Adrenal gland (tissue), 5 donors: Measurements from ENCODE around the gene AARSD1.

Experiments
- POLR2A ChIP-seq, 2 donors: fragments of 450-650 bp; IDR thresholded peaks; one replicate each; pipeline ENCODE4 v1.6.1; 2017; ENCODE audit warnings: antibody characterized with exemption in 2 of 2, mild to moderate bottlenecking in 2 of 2, moderate library complexity in 1 of 2
- TF ChIP-seq, protein P1 (sequence below), 6 experiments: fragments of 450-650 bp in 4 of 6; fragments of 200-600 bp in 2 of 6; sonication (generic) in 1 of 6; IDR thresholded peaks; 1 replicate in 5 of 6; 2 replicates in 1 of 6; pipeline versions ENCODE4 v1.5.1 to v1.8.0; 2016 to 2021; ENCODE audit warnings: antibody characterized with exemption in 6 of 6, mild to moderate bottlenecking in 2 of 6, moderate library complexity in 1 of 6
- donor health status: DM: no; HTN: no; CAD: no.

DNA sequence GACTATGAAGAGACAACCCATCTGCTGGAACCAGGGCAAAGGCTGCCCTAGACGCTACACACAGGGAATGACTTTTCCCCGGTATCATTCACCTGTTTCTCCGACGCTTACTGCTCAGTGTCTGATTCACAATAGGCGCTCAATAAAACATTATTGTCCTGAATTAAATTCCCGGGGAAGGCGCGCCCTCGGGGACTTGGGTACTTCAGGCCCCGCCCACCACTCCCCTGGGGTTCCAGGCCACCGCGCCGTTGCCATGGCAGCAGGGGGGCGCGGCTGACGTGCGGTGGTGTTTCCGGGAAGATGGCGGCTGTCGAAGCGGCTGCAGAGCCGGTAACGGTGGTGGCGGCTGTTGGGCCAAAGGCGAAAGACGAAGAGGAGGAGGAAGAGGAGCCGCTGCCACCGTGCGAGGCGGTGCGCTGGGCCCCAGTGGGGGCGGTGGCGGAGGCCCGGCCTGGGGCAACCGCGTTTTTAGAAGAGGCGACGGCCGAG, 16.1 kb upstream of the AARSD1 start, which contains the start of gene RUNDC1:
- TF ChIP-seq, protein P1, sequence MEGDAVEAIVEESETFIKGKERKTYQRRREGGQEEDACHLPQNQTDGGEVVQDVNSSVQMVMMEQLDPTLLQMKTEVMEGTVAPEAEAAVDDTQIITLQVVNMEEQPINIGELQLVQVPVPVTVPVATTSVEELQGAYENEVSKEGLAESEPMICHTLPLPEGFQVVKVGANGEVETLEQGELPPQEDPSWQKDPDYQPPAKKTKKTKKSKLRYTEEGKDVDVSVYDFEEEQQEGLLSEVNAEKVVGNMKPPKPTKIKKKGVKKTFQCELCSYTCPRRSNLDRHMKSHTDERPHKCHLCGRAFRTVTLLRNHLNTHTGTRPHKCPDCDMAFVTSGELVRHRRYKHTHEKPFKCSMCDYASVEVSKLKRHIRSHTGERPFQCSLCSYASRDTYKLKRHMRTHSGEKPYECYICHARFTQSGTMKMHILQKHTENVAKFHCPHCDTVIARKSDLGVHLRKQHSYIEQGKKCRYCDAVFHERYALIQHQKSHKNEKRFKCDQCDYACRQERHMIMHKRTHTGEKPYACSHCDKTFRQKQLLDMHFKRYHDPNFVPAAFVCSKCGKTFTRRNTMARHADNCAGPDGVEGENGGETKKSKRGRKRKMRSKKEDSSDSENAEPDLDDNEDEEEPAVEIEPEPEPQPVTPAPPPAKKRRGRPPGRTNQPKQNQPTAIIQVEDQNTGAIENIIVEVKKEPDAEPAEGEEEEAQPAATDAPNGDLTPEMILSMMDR (IDR thresholded peaks at IDR 0.05), result no peak
- TF ChIP-seq POLR2A (IDR thresholded peaks at IDR 0.05), result peak; percentile 52 to 58
